Measurements from ENCODE around the gene NME5.

NME5 gene

GRCh38 chr5:138093036-138093435, 46.2 kb downstream of the NME5 start:
- no peaks in the 10 kb centered on the region for H4K20me1 ChIP-seq (ENCODE audit: low read depth, low read length)
- no peak overlapping the region for H3K27ac ChIP-seq (ENCODE audit: low read depth, low read length)
- H2AFZ ChIP-seq (ENCODE audit: low read depth, low read length, severe bottlenecking) = no peak overlapping the region
- H3K4me3 ChIP-seq (ENCODE audit: insufficient read depth, low read length, poor library complexity, severe bottlenecking) = no peak overlapping the region
- H3K9ac ChIP-seq (ENCODE audit: low read length) = no peak overlapping the region
- H3F3A ChIP-seq (ENCODE audit: insufficient read depth) = no peaks in the 10 kb centered on the region
- no peaks in the 10 kb centered on the region for H3K36me3 ChIP-seq (ENCODE audit: low read length)
- H3K27me3 ChIP-seq (ENCODE audit: low read length) = no peaks in the 10 kb centered on the region
- H3K79me2 ChIP-seq (ENCODE audit: insufficient read depth, low read length) = no peaks in the 10 kb centered on the region
- TF ChIP-seq CTCF (IDR thresholded peaks at IDR 0.05; ENCODE audit: insufficient read depth, low read length, poor library complexity, severe bottlenecking) = no peak
- no peak for TF ChIP-seq EZH2phosphoT487 (conservative IDR thresholded peaks at IDR 0.05; ENCODE audit: low read length)
- H3K9me3 ChIP-seq (ENCODE audit: insufficient read depth, low read length) = no peaks in the 10 kb centered on the region
- no peak overlapping the region for H3K4me2 ChIP-seq (ENCODE audit: low read depth, low read length, poor library complexity, severe bottlenecking)
- no peaks in the 10 kb centered on the region for H3K9me2 ChIP-seq (replicated peaks; ENCODE audit: insufficient read depth, low read length)

- no peaks in the 10 kb centered on the region for H3K27me3 ChIP-seq (ENCODE audit: low read length)
These were observed 46.9 kb downstream of the NME5 start for GRCh38 chr5:138092301-138092700.

GRCh38 chr5:138091685-138092084, 47.5 kb downstream of the NME5 start:
- Histone ChIP-seq H3K79me2 (ENCODE audit: insufficient read depth, low read length) (no peaks in the 10 kb centered on the region), H4K20me1 (ENCODE audit: low read depth, low read length) (no peaks in the 10 kb centered on the region), H3K27me3 (ENCODE audit: low read length) (no peaks in the 10 kb centered on the region), H3K36me3 (ENCODE audit: low read length) (no peaks in the 10 kb centered on the region), H2AFZ (ENCODE audit: low read depth, low read length, severe bottlenecking) (no peak overlapping the region), H3K9ac (ENCODE audit: low read length) (no peak overlapping the region), H3K9me3 (ENCODE audit: insufficient read depth, low read length) (no peaks in the 10 kb centered on the region), H3K4me2 (ENCODE audit: low read depth, low read length, poor library complexity, severe bottlenecking) (no peak overlapping the region), H3K27ac (ENCODE audit: low read depth, low read length) (no peak overlapping the region), H3K4me3 (ENCODE audit: insufficient read depth, low read length, poor library complexity, severe bottlenecking) (no peak overlapping the region), H3K9me2 (replicated peaks; ENCODE audit: insufficient read depth, low read length) (no peaks in the 10 kb centered on the region), H3F3A (ENCODE audit: insufficient read depth) (no peaks in the 10 kb centered on the region)
- no peak for TF ChIP-seq EZH2phosphoT487 (conservative IDR thresholded peaks at IDR 0.05; ENCODE audit: low read length)

More at GRCh38 chr5:138092301-138092700, 46.9 kb downstream of the NME5 start:
- Histone ChIP-seq H3K36me3 (ENCODE audit: low read length) (no peaks in the 10 kb centered on the region), H3K4me2 (ENCODE audit: low read depth, low read length, poor library complexity, severe bottlenecking) (no peak overlapping the region), H3K4me3 (ENCODE audit: insufficient read depth, low read length, poor library complexity, severe bottlenecking) (no peak overlapping the region), H3K9me3 (ENCODE audit: insufficient read depth, low read length) (no peaks in the 10 kb centered on the region), H3F3A (ENCODE audit: insufficient read depth) (no peaks in the 10 kb centered on the region), H3K79me2 (ENCODE audit: insufficient read depth, low read length) (no peaks in the 10 kb centered on the region), H3K9ac (ENCODE audit: low read length) (no peak overlapping the region), H3K9me2 (replicated peaks; ENCODE audit: insufficient read depth, low read length) (no peaks in the 10 kb centered on the region), H4K20me1 (ENCODE audit: low read depth, low read length) (no peaks in the 10 kb centered on the region), H2AFZ (ENCODE audit: low read depth, low read length, severe bottlenecking) (no peak overlapping the region), H3K27ac (ENCODE audit: low read depth, low read length) (no peak overlapping the region)
- no peak for TF ChIP-seq CTCF (IDR thresholded peaks at IDR 0.05; ENCODE audit: insufficient read depth, low read length, poor library complexity, severe bottlenecking)
- no peak for TF ChIP-seq EZH2phosphoT487 (conservative IDR thresholded peaks at IDR 0.05; ENCODE audit: low read length)

GRCh38 chr5:138083702-138084101, 55.5 kb downstream of the NME5 start, which contains the start of gene WNT8A:
TSS of gene WNT8A (plus strand) at chr5:138084033. CDS start at chr5:138084128, 95 bp downstream.
- H4K20me1 ChIP-seq (ENCODE audit: low read depth, low read length) = no peaks in the 10 kb centered on the region
- H3K36me3 ChIP-seq (ENCODE audit: low read length) = no peaks in the 10 kb centered on the region
- H3K9me2 ChIP-seq (replicated peaks; ENCODE audit: insufficient read depth, low read length) = no peaks in the 10 kb centered on the region
- TF ChIP-seq CTCF (IDR thresholded peaks at IDR 0.05; ENCODE audit: insufficient read depth, low read length, poor library complexity, severe bottlenecking) = no peak
- no peak for TF ChIP-seq EZH2phosphoT487 (conservative IDR thresholded peaks at IDR 0.05; ENCODE audit: low read length)
- no peak within 1 kb of the TSS for H3K4me3 ChIP-seq (ENCODE audit: insufficient read depth, low read length, poor library complexity, severe bottlenecking)
- no peaks in the 10 kb centered on the region for H3K9me3 ChIP-seq (ENCODE audit: insufficient read depth, low read length)
- no peak within 1 kb of the TSS for H2AFZ ChIP-seq (ENCODE audit: low read depth, low read length, severe bottlenecking)
- no peak within 1 kb of the TSS for H3K4me2 ChIP-seq (ENCODE audit: low read depth, low read length, poor library complexity, severe bottlenecking)
- H3K27ac ChIP-seq (ENCODE audit: low read depth, low read length) = no peak within 1 kb of the TSS
- H3K79me2 ChIP-seq (ENCODE audit: insufficient read depth, low read length) = no peaks in the 10 kb centered on the region
- no peaks in the 10 kb centered on the region for H3F3A ChIP-seq (ENCODE audit: insufficient read depth)
- H3K9ac ChIP-seq (ENCODE audit: low read length) = no peak within 1 kb of the TSS
- no peaks in the 10 kb centered on the region for H3K27me3 ChIP-seq (ENCODE audit: low read length)

Measured in SU-DHL-6 (cell line).